ENCODE measurements around the gene SLC24A2.

SLC24A2 gene

DNA sequence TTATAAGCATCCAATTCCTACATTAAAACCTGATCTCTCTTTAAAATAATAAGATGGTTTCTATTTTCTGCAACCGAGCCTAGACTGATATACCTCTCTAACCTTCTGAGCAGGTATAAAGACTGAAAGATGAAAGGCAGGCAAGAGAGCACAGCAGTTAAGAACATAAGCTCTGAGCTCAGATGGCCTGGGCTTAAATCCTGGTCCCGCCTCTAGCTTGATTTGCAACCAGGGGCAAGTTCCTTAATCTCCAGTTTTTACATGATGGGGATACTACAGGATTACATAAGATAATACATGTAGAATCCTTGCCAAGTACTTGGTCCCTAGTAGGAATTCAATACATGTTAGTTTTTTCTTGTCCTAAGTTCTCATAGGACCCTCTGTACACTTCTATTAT is 33.9 kb downstream of the SLC24A2 start:
- no peak for DNase-seq

DNA sequence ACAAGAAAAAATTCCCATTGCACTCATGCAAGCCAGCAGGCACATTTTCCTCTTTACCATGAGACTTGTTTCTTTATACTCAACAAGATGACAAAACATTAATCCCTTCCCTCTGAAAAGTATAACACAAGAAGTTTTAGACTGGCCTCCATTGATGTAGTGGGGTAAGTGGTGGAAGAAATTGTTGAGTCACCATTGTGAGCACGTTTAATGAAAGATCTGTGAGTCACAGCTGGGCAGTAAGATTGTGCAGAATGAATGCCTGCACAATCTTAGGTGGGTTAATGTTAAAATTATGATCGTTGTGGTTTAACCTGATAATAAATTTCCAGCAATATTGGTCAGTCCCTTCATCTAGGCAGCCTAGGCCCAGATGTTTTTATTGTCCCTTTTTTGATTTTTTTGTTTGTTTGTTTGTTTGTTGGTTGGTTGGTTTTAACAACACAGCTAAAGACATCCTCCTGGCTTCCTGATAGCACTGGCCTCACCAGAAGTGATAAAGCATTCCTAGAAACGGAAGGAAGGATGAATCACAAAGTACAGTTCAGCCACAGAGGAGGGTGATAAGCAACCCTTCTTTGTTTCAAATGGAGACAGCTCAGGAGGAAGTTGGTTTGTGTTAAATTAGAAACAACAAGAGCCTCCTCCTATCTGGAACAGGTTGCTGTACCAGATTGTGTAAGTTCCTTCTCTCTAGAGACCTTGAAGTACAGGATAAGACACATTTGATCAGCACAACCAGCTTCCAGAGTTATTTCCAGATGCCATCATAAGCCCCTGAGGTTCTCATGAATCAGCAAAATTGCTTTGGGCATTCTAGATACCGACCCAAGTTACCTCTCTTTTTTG is 40.3 kb downstream of the SLC24A2 start:
- no peak for DNase-seq

- no peak for DNase-seq
Measured at GRCh38 chr9:19746223-19746622, 42.6 kb downstream of the SLC24A2 start.

DNA sequence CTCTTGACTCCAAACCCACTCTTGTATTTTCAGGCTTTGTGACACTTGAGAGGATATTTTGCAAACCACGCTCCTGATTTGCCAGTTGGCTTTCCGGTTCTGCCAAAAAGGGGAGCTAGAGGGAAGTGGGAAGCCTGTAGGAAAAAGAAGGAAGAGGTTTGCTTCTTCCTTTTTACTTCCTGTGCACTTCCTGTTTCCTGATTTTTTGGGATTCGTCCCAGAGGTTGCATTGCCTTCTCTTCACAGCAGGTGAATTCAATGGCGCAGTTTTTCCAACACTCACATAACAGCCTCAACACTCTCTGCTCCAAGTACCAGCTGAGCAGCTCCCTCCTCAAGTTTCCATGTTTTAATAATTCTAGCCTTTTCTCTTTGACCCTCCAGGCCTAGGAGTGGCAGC is 47.7 kb downstream of the SLC24A2 start:
- DNase-seq = no peak

All from stimulated activated naive CD4-positive, alpha-beta T cell treated with Interleukin-2 at 50 U/mL for 16 hours (primary cell).